BLaER1 treated with 17β-estradiol and CSF1 and Interleukin-3, amounts not matched to agents 10 nM and 100 nM (cell line): ENCODE data around the gene SP3.

Experiments used
- H3K27ac ChIP-seq, 11 experiments: shearing (Covaris generic); formaldehyde crosslinking; 2 replicates each; pipeline ENCODE4 v1.8.1; 2022
- H3K27me3 ChIP-seq, 11 experiments: shearing (Covaris generic); formaldehyde crosslinking; 2 replicates each; pipeline ENCODE4 v1.8.1; 2022
- H3K36me3 ChIP-seq, 11 experiments: shearing (Covaris generic); formaldehyde crosslinking; 2 replicates each; pipeline ENCODE4 v1.8.1; 2022
- H3K4me1 ChIP-seq, 10 experiments: shearing (Covaris generic); formaldehyde crosslinking; 2 replicates each; pipeline ENCODE4 v1.8.1; 2022
- H3K4me2 ChIP-seq, 11 experiments: shearing (Covaris generic); formaldehyde crosslinking; 2 replicates each; pipeline ENCODE4 v1.8.1; 2022
- H3K4me3 ChIP-seq, 10 experiments: shearing (Covaris generic); formaldehyde crosslinking; 2 replicates each; pipeline ENCODE4 v1.8.1; 2022
- H3K9ac ChIP-seq, 11 experiments: shearing (Covaris generic); formaldehyde crosslinking; 2 replicates each; pipeline ENCODE4 v1.8.1; 2022
- H3K9me3 ChIP-seq, 11 experiments: shearing (Covaris generic); formaldehyde crosslinking; replicated peaks in 1 of 11; 2 replicates each; pipeline ENCODE4 v1.8.1; 2022
- H4K20me1 ChIP-seq, 11 experiments: shearing (Covaris generic); formaldehyde crosslinking; 2 replicates each; pipeline ENCODE4 v1.8.1; 2022
- Cebpa-rat ChIP-seq, 11 experiments: shearing (Covaris generic); IDR thresholded peaks; 2 replicates each; pipeline ENCODE4 v1.8.1; 2022

SP3 gene

GRCh38 chr2:173959909-173960308 is 5.3 kb downstream of the SP3 start:
- Histone ChIP-seq H3K4me2 (peak overlapping the region in 9 of 11 experiments; percentile 31 to 92 (median 66); a peak in 13 of 22 replicates), H3K9ac (no peak overlapping the region), H4K20me1 (peaks cover 36 to 81% (median 76%) of the 10 kb centered on the region in 11 experiments; a peak in 21 of 22 replicates), H3K9me3 (peaks cover 11 to 38% (median 32%) of the 10 kb centered on the region in 11 experiments; a peak in 21 of 22 replicates), H3K36me3 (peaks cover 45 to 77% (median 65%) of the 10 kb centered on the region in 11 experiments), H3K4me1 (peaks cover 4 to 59% (median 22%) of the 10 kb centered on the region in 10 experiments; a peak in 13 of 20 replicates), H3K4me3 (peak overlapping the region in 1 of 10 experiments; percentile 28; a peak in 1 of 20 replicates), H3K27ac (no peak overlapping the region), H3K27me3 (no peaks in the 10 kb centered on the region)
- no peak for TF ChIP-seq Cebpa-rat (IDR thresholded peaks at IDR 0.05)

GRCh38 chr2:173959358-173959884 is 5.8 kb downstream of the SP3 start:
- Histone ChIP-seq H4K20me1 (peaks cover 38 to 86% (median 81%) of the 10 kb centered on the region in 11 experiments; a peak in 21 of 22 replicates), H3K9ac (no peak overlapping the region), H3K9me3 (peaks cover 11 to 43% (median 34%) of the 10 kb centered on the region in 11 experiments; a peak in 21 of 22 replicates), H3K36me3 (peaks cover 50 to 82% (median 70%) of the 10 kb centered on the region in 11 experiments), H3K4me3 (peak overlapping the region in 1 of 10 experiments; percentile 28; a peak in 1 of 20 replicates), H3K27ac (no peak overlapping the region), H3K4me1 (peaks cover 4 to 59% (median 22%) of the 10 kb centered on the region in 10 experiments; a peak in 13 of 20 replicates), H3K27me3 (no peaks in the 10 kb centered on the region), H3K4me2 (peak overlapping the region in 10 of 11 experiments; percentile 5 to 92 (median 54); a peak in 13 of 22 replicates)
- TF ChIP-seq Cebpa-rat (IDR thresholded peaks at IDR 0.05) = no peak

- Histone ChIP-seq H3K27me3 (no peaks in the 10 kb centered on the region), H3K36me3 (peaks cover 61 to 93% (median 81%) of the 10 kb centered on the region in 11 experiments), H3K9ac (no peak overlapping the region), H3K9me3 (peaks cover 11 to 52% (median 42%) of the 10 kb centered on the region in 11 experiments; a peak in 21 of 22 replicates), H3K4me2 (peak overlapping the region in 4 of 11 experiments; percentile 15 to 49 (median 32); a peak in 5 of 22 replicates), H3K4me1 (peaks cover 4 to 68% (median 22%) of the 10 kb centered on the region in 10 experiments; a peak in 13 of 20 replicates), H3K4me3 (no peak overlapping the region), H3K27ac (no peak overlapping the region), H4K20me1 (peaks cover 45 to 97% (median 92%) of the 10 kb centered on the region in 11 experiments; a peak in 21 of 22 replicates)
- no peak for TF ChIP-seq Cebpa-rat (IDR thresholded peaks at IDR 0.05)
These were observed 6.9 kb downstream of the SP3 start for GRCh38 chr2:173958198-173958846.

GRCh38 chr2:173957517-173957916 is 7.7 kb downstream of the SP3 start:
- Histone ChIP-seq H3K36me3 (peaks cover 69 to 98% (median 89%) of the 10 kb centered on the region in 11 experiments), H3K9me3 (peaks cover 11 to 60% (median 50%) of the 10 kb centered on the region in 11 experiments; a peak in 21 of 22 replicates), H3K27me3 (no peaks in the 10 kb centered on the region), H3K4me2 (peak overlapping the region in 2 of 11 experiments; percentile 11 to 49; a peak in 2 of 22 replicates), H3K4me3 (no peak overlapping the region), H4K20me1 (peaks cover 53 to 100% (median 94%) of the 10 kb centered on the region in 11 experiments; a peak in 21 of 22 replicates), H3K4me1 (peaks cover 4 to 76% (median 22%) of the 10 kb centered on the region in 10 experiments; a peak in 13 of 20 replicates), H3K27ac (no peak overlapping the region), H3K9ac (no peak overlapping the region)
- TF ChIP-seq Cebpa-rat (IDR thresholded peaks at IDR 0.05) = no peak

GRCh38 chr2:173956454-173956853 is 8.7 kb downstream of the SP3 start:
- H3K9ac ChIP-seq = no peak overlapping the region
- peaks cover 63 to 100% (median 94%) of the 10 kb centered on the region in 11 experiments; a peak in 21 of 22 replicates for H4K20me1 ChIP-seq
- H3K4me3 ChIP-seq = no peak overlapping the region
- peaks cover 4 to 82% (median 18%) of the 10 kb centered on the region in 10 experiments; a peak in 13 of 20 replicates for H3K4me1 ChIP-seq
- H3K9me3 ChIP-seq = peaks cover 11 to 63% (median 53%) of the 10 kb centered on the region in 11 experiments; a peak in 21 of 22 replicates
- H3K4me2 ChIP-seq = no peak overlapping the region
- peaks cover 74 to 100% (median 97%) of the 10 kb centered on the region in 11 experiments for H3K36me3 ChIP-seq
- no peaks in the 10 kb centered on the region for H3K27me3 ChIP-seq
- no peak overlapping the region for H3K27ac ChIP-seq
- no peak for TF ChIP-seq Cebpa-rat (IDR thresholded peaks at IDR 0.05)

- H3K4me3 ChIP-seq = no peak overlapping the region
- no peak overlapping the region for H3K9ac ChIP-seq
- no peak overlapping the region; a peak in 1 of 22 replicates for H3K4me2 ChIP-seq
- no peak overlapping the region for H3K27ac ChIP-seq
- peaks cover 5 to 57% (median 48%) of the 10 kb centered on the region in 11 experiments; a peak in 21 of 22 replicates for H3K9me3 ChIP-seq
- H3K4me1 ChIP-seq = peaks cover 4 to 85% (median 14%) of the 10 kb centered on the region in 10 experiments; a peak in 13 of 20 replicates
- no peaks in the 10 kb centered on the region for H3K27me3 ChIP-seq
- H3K36me3 ChIP-seq = peaks cover 74 to 100% (median 93%) of the 10 kb centered on the region in 11 experiments
- H4K20me1 ChIP-seq = peaks cover 65 to 100% (median 96%) of the 10 kb centered on the region in 11 experiments; a peak in 21 of 22 replicates
- no peak for TF ChIP-seq Cebpa-rat (IDR thresholded peaks at IDR 0.05)
These were observed 9.3 kb downstream of the SP3 start for GRCh38 chr2:173955867-173956266.

GRCh38 chr2:173955004-173955403 is 10.2 kb downstream of the SP3 start:
- peaks cover 68 to 100% (median 98%) of the 10 kb centered on the region in 11 experiments; a peak in 21 of 22 replicates for H4K20me1 ChIP-seq
- peaks cover 0 to 85% (median 8%) of the 10 kb centered on the region in 10 experiments; a peak in 11 of 20 replicates for H3K4me1 ChIP-seq
- H3K27me3 ChIP-seq = no peaks in the 10 kb centered on the region
- H3K36me3 ChIP-seq = peaks cover 74 to 100% (median 92%) of the 10 kb centered on the region in 11 experiments
- no peak overlapping the region for H3K9ac ChIP-seq
- H3K9me3 ChIP-seq = peaks cover 0 to 54% (median 40%) of the 10 kb centered on the region in 11 experiments; a peak in 18 of 22 replicates
- no peak for TF ChIP-seq Cebpa-rat (IDR thresholded peaks at IDR 0.05)
- no peak overlapping the region for H3K4me2 ChIP-seq
- no peak overlapping the region for H3K27ac ChIP-seq
- H3K4me3 ChIP-seq = no peak overlapping the region

- H3K27ac ChIP-seq = no peak overlapping the region
- H3K4me1 ChIP-seq = peaks cover 0 to 82% (median 2%) of the 10 kb centered on the region in 10 experiments; a peak in 6 of 20 replicates
- peak overlapping the region in 3 of 11 experiments; percentile 14 to 66 (median 45); a peak in 3 of 22 replicates for H3K4me2 ChIP-seq
- H3K9me3 ChIP-seq = peaks cover 0 to 47% (median 37%) of the 10 kb centered on the region in 11 experiments; a peak in 17 of 22 replicates
- peaks cover 68 to 100% (median 98%) of the 10 kb centered on the region in 11 experiments for H4K20me1 ChIP-seq
- no peak overlapping the region for H3K9ac ChIP-seq
- TF ChIP-seq Cebpa-rat (IDR thresholded peaks at IDR 0.05) = no peak
- H3K4me3 ChIP-seq = no peak overlapping the region
- H3K27me3 ChIP-seq = no peaks in the 10 kb centered on the region
- H3K36me3 ChIP-seq = peaks cover 77 to 98% (median 92%) of the 10 kb centered on the region in 11 experiments
These were observed 12.1 kb downstream of the SP3 start for GRCh38 chr2:173953047-173953424.
